H1 (cell line): ENCODE results near the gene PIP5K1C. TPM values are rescaled to one million over a fixed set of nuclear protein-coding genes. Genes with fewer than 3 reads are reported as not detected.

Experiments used
- CTCF ChIA-PET: fragments of 300-600 bp; sonication (Branson Sonifier 250); formaldehyde crosslinking; loops from one replicate; lab custom pipeline; 2021; ENCODE audit not compliant: partially characterized antibody; lab: Charles Lee
- POLR2A ChIA-PET: fragments of 300-600 bp; sonication (Branson Sonifier 250); formaldehyde crosslinking; loops from one replicate; lab custom pipeline; 2021; ENCODE audit warnings: inconsistent platforms; ENCODE audit not compliant: partially characterized antibody; lab: Charles Lee
- DNase-seq, 2 experiments: peaks; one replicate each; pipeline versions ENCODE4 v3.0.0 to v3.0.0-alpha.2; 2010 to 2022; ENCODE audit warnings: low spot score in 2 of 2, low read depth in 1 of 2, mixed read lengths in 1 of 2
- FAIRE-seq: peaks from 2 replicates; lab custom pipeline; 2011; peaks lifted over from hg19 to GRCh38; lab: Jason Lieb, UNC
- H2AFZ ChIP-seq: 2 replicates; pipeline ENCODE4 v1.8.1; 2012; ENCODE audit warnings: low read length, inconsistent platforms
- H2AK5ac ChIP-seq: 2 replicates; pipeline ENCODE4 v1.6.1; 2013; ENCODE audit warnings: low read depth, low read length
- H2BK120ac ChIP-seq: replicated peaks from 2 replicates; pipeline ENCODE3; 2013; ENCODE audit warnings: low read depth, low read length, inconsistent platforms
- H2BK12ac ChIP-seq: 2 replicates; pipeline ENCODE4 v1.6.1; 2013; ENCODE audit warnings: low read depth, low read length
- H2BK15ac ChIP-seq: 2 replicates; pipeline ENCODE4 v1.6.1; 2013; ENCODE audit warnings: low read length
- H2BK20ac ChIP-seq: 2 replicates; pipeline ENCODE4 v1.6.1; 2013; ENCODE audit warnings: low read length
- H2BK5ac ChIP-seq: 2 replicates; pipeline ENCODE4 v1.6.1; 2013; ENCODE audit warnings: low read depth, low read length
- H3K14ac ChIP-seq: 2 replicates; pipeline ENCODE4 v1.6.1; 2013; ENCODE audit warnings: inconsistent platforms; ENCODE audit not compliant: insufficient read length
- H3K18ac ChIP-seq: 2 replicates; pipeline ENCODE4 v1.6.1; 2013; ENCODE audit warnings: low read length; ENCODE audit errors: extremely low read depth
- H3K23ac ChIP-seq: 2 replicates; pipeline ENCODE4 v1.6.1; 2013; ENCODE audit warnings: inconsistent platforms; ENCODE audit not compliant: insufficient read length
- H3K23me2 ChIP-seq: 2 replicates; pipeline ENCODE4 v1.6.1; 2013; ENCODE audit warnings: low read depth, low read length
- H3K27ac ChIP-seq: 2 replicates; pipeline ENCODE4 v1.6.1; 2011; ENCODE audit warnings: low read depth, low read length, inconsistent platforms
- H3K27me3 ChIP-seq, 4 experiments: replicated peaks in 1 of 4; 1 replicate in 1 of 4; 2 replicates in 3 of 4; pipeline versions ENCODE4 v1.6.1 to v1.8.1; 2011 to 2013; ENCODE audit warnings: low read length in 3 of 4, mild to moderate bottlenecking in 3 of 4, inconsistent platforms in 2 of 4, mixed read lengths in 2 of 4, moderate library complexity in 1 of 4; ENCODE audit not compliant: control insufficient read depth in 3 of 4, insufficient read depth in 3 of 4; ENCODE audit errors: extremely low read depth in 1 of 4
- H3K36me3 ChIP-seq, 4 experiments: 2 replicates each; pipeline versions ENCODE4 v1.6.1 to v1.8.1; 2011 to 2013; ENCODE audit warnings: mild to moderate bottlenecking in 4 of 4, low read length in 3 of 4, moderate library complexity in 2 of 4, control low read depth in 1 of 4, inconsistent platforms in 1 of 4; ENCODE audit not compliant: insufficient read depth in 4 of 4, control insufficient read depth in 2 of 4
- H3K4ac ChIP-seq: replicated peaks from 2 replicates; pipeline ENCODE3; 2013; ENCODE audit warnings: low read length, low read depth, mixed read lengths, inconsistent platforms; ENCODE audit not compliant: insufficient read length
- H3K4me1 ChIP-seq, 4 experiments: replicated peaks in 1 of 4; 1 replicate in 1 of 4; 2 replicates in 3 of 4; pipeline versions ENCODE4 v1.6.1 to v1.8.1; 2011 to 2013; ENCODE audit warnings: low read length in 3 of 4, inconsistent platforms in 2 of 4, mixed read lengths in 1 of 4; ENCODE audit not compliant: insufficient read depth in 4 of 4, control insufficient read depth in 3 of 4
- H3K4me2 ChIP-seq, 2 experiments: 2 replicates each; pipeline versions ENCODE4 v1.6.1 to v1.8.1; 2011 to 2013; ENCODE audit warnings: low read depth in 2 of 2, low read length in 2 of 2, control low read depth in 1 of 2, inconsistent platforms in 1 of 2, mild to moderate bottlenecking in 1 of 2; ENCODE audit not compliant: insufficient read depth in 1 of 2
- H3K4me3 ChIP-seq, 4 experiments: fragments of 200-600, 300-600 bp in 1 of 4; sonication (generic), shearing (Covaris generic), sonication (Bioruptor Twin) in 1 of 4; 2 replicates each; pipeline versions ENCODE4 v1.5.1 to v1.8.1; 2011 to 2016; ENCODE audit warnings: low read length in 4 of 4, low read depth in 3 of 4, control low read depth in 2 of 4, inconsistent platforms in 2 of 4, mild to moderate bottlenecking in 2 of 4, mixed read lengths in 1 of 4, moderate library complexity in 1 of 4; ENCODE audit not compliant: insufficient read depth in 2 of 4; ENCODE audit errors: extremely low read depth in 1 of 4
- H3K56ac ChIP-seq: replicated peaks from 2 replicates; pipeline ENCODE3; 2013; ENCODE audit warnings: low read depth, mild to moderate bottlenecking, mixed read lengths, low read length, inconsistent platforms; ENCODE audit not compliant: insufficient read length
- H3K79me1 ChIP-seq: 2 replicates; pipeline ENCODE4 v1.6.1; 2013; ENCODE audit warnings: low read depth, low read length, control low read depth
- H3K79me2 ChIP-seq, 2 experiments: 2 replicates each; pipeline versions ENCODE4 v1.6.1 to v1.8.1; 2012 to 2013; ENCODE audit warnings: low read length in 2 of 2, mild to moderate bottlenecking in 2 of 2, inconsistent platforms in 1 of 2; ENCODE audit not compliant: insufficient read depth in 2 of 2, control insufficient read depth in 1 of 2
- H3K9ac ChIP-seq, 4 experiments: replicated peaks in 1 of 4; 1 replicate in 1 of 4; 2 replicates in 3 of 4; pipeline versions ENCODE4 v1.6.1 to v1.8.1; 2011 to 2013; ENCODE audit warnings: low read depth in 3 of 4, low read length in 3 of 4, control low read depth in 2 of 4, mild to moderate bottlenecking in 2 of 4, moderate library complexity in 2 of 4, inconsistent platforms in 1 of 4; ENCODE audit errors: extremely low read depth in 1 of 4
- H3K9me3 ChIP-seq, 2 experiments: 2 replicates each; pipeline versions ENCODE4 v1.6.1 to v1.8.1; 2012 to 2013; ENCODE audit warnings: mild to moderate bottlenecking in 2 of 2, moderate library complexity in 2 of 2, control low read depth in 1 of 2, inconsistent platforms in 1 of 2, low read depth in 1 of 2, low read length in 1 of 2, mixed read lengths in 1 of 2; ENCODE audit not compliant: insufficient read depth in 2 of 2
- H4K20me1 ChIP-seq, 2 experiments: replicated peaks in 1 of 2; 2 replicates each; pipeline versions ENCODE3 to v1.8.1; 2011 to 2013; ENCODE audit warnings: inconsistent platforms in 2 of 2, low read length in 2 of 2, mild to moderate bottlenecking in 1 of 2; ENCODE audit not compliant: insufficient read depth in 2 of 2, control insufficient read depth in 1 of 2
- H4K5ac ChIP-seq: 2 replicates; pipeline ENCODE4 v1.6.1; 2013; ENCODE audit warnings: low read length, low read depth, mixed read lengths, inconsistent platforms; ENCODE audit not compliant: insufficient read length
- H4K8ac ChIP-seq: 2 replicates; pipeline ENCODE4 v1.8.0; 2013; ENCODE audit warnings: mild to moderate bottlenecking, moderate library complexity, low read length, inconsistent platforms; ENCODE audit not compliant: insufficient read depth; ENCODE audit errors: extremely low read depth
- H4K91ac ChIP-seq: replicated peaks from 2 replicates; pipeline ENCODE3; 2013; ENCODE audit warnings: low read length, mixed read lengths, inconsistent platforms; ENCODE audit not compliant: insufficient read length
- CHD2 ChIP-seq: IDR thresholded peaks from 2 replicates; pipeline ENCODE4 v1.6.1; 2012; ENCODE audit warnings: low read length, improper control_type of control experiment
- KDM1A ChIP-seq: fragments of 200-600, 300-600 bp; sonication (generic); IDR thresholded peaks from 2 replicates; pipeline ENCODE4 v1.7.1; 2016; ENCODE audit warnings: mild to moderate bottlenecking, low read length, borderline replicate concordance
- SP1 ChIP-seq: IDR thresholded peaks from 2 replicates; pipeline ENCODE4 v1.6.1; 2011; ENCODE audit warnings: low read depth, low read length
- TEAD4 ChIP-seq: IDR thresholded peaks from 2 replicates; pipeline ENCODE4 v1.6.1; 2012; ENCODE audit warnings: low read depth, low read length, inconsistent platforms, mixed read lengths
- ZNF274 ChIP-seq: IDR thresholded peaks from 2 replicates; pipeline ENCODE4 v1.7.0; 2012; ENCODE audit warnings: low read length, borderline replicate concordance; ENCODE audit errors: extremely low read depth
- WGBS, 2 experiments: shearing (Covaris generic) in 1 of 2; methylation state at CpG; one replicate each; pipeline versions ENCODE4 v1.1.6 to v1.1.7; 2013 to 2015; ENCODE audit warnings: low lambda C conversion rate in 2 of 2, mixed read lengths in 2 of 2, inconsistent platforms in 1 of 2, low coverage in 1 of 2, missing lambda C conversion rate in 1 of 2; ENCODE audit not compliant: insufficient replicate concordance in 2 of 2, insufficient coverage in 1 of 2, insufficient read length in 1 of 2; ENCODE audit errors: extremely low coverage in 1 of 2, missing lambda C conversion rate in 1 of 2; 5-methylcytosine and 5-hydroxymethylcytosine counted together
- polyA plus RNA-seq, 7 experiments: library from polyadenylated mRNA; depleted of rRNA in 3 of 7; stranded (reverse) in 5 of 7; unstranded in 2 of 7; fragments of >200 nt in 5 of 7; fragments of 200-250 nt in 2 of 7; gene quantifications; 1 replicate in 5 of 7; 2 replicates in 1 of 7; 4 replicates in 1 of 7; pipeline versions ENCODE4 v1.2.1 to v1.2.3, GENCODE V29; 2011 to 2013; ENCODE audit warnings: missing spikeins in 2 of 7, mixed read lengths in 2 of 7
- total RNA-seq: library from RNA; stranded (reverse); fragmentation: NEBNext Ultra II Directional; extraction: Animal tissue kit (Norgen Biotek cat#: 25700); gene quantifications from 2 replicates; pipeline ENCODE4 v1.2.1, GENCODE V29; 2021

Gene PIP5K1C
- total and polyA plus RNA-seq, 2 of the 8 experiments (the other 6 are each of a cell fraction or from before 2014, with no cell fraction given), result 10.6 to 32.9 TPM

GRCh38 chr19:3691726-3692125, 8.5 kb downstream of the PIP5K1C start:
- no peak overlapping the region for H3K4ac ChIP-seq
- H2BK120ac ChIP-seq, result no peak overlapping the region
- DNase-seq, result no peak
- no peak overlapping the region for H4K91ac ChIP-seq
- no peaks in the 10 kb centered on the region for H3K36me3 ChIP-seq
- no peak overlapping the region for H2BK12ac ChIP-seq
- H4K20me1 ChIP-seq, result peaks cover 12 to 31% of the 10 kb centered on the region in 2 experiments
- no peak overlapping the region for H3K14ac ChIP-seq
- no peak overlapping the region for H4K5ac ChIP-seq
- no peaks in the 10 kb centered on the region; a peak in 1 of 7 replicates for H3K27me3 ChIP-seq
- FAIRE-seq, result no peak
- no peak overlapping the region for H2AFZ ChIP-seq
- H3K23ac ChIP-seq, result no peak overlapping the region
- 0 out of 2 replicates have a peak overlapping the region, but pooled peaks have one; percentile 35 for H2BK5ac ChIP-seq
- H3K27ac ChIP-seq, result no peak overlapping the region
- no peak overlapping the region; the same call in 1 of the 2 replicates for H4K8ac ChIP-seq
- H3K4me1 ChIP-seq, result peaks cover 0 to 13% (median 10%) of the 10 kb centered on the region in 4 experiments; a peak in 5 of 7 replicates
- H3K79me1 ChIP-seq, result peaks cover 19% of the 10 kb centered on the region
- H3K18ac ChIP-seq, result no peak overlapping the region
- H3K9ac ChIP-seq, result no peak overlapping the region
- peaks cover 10% of the 10 kb centered on the region; the same call in 1 of the 2 replicates for H3K23me2 ChIP-seq
- WGBS, 2 experiments, result 94% methylated on average over 16 of the region's 18 CpGs; no CpG with 5 or more reads in 1 of the 2 experiments
- H3K9me3 ChIP-seq, result no peaks in the 10 kb centered on the region
- no peak overlapping the region for H3K4me2 ChIP-seq
- H3K4me3 ChIP-seq, result no peak overlapping the region
- H3K79me2 ChIP-seq, result peaks cover 0 to 51% of the 10 kb centered on the region in 2 experiments; a peak in 3 of 4 replicates
- H2BK15ac ChIP-seq, result no peak overlapping the region
- H2BK20ac ChIP-seq, result no peak overlapping the region
- TF ChIP-seq SP1 (no peak), CHD2 (no peak), ZNF274 (no peak), TEAD4 (no peak), KDM1A (no peak)
- ChIA-PET CTCF (interaction anchor here (0.8 to 8.8 kb wide), 19 partner anchors 9 to 117 kb away, joined by 3 to 85 read pairs (median 4); partner anchors contain the start of gene TJP3), POLR2A (interaction anchor here (0.9 kb wide), 1 partner anchor 9 kb away, joined by 3 read pairs; no protein-coding TSS in a partner anchor)
- H3K56ac ChIP-seq, result no peak overlapping the region
- no peak overlapping the region for H2AK5ac ChIP-seq
